Myometrial cell (primary cell): ENCODE data around the gene MAGEL2. TPM values are rescaled to one million over a fixed set of nuclear protein-coding genes. Genes with fewer than 3 reads are reported as not detected.

Source experiments
- total RNA-seq: library from RNA; depleted of rRNA; stranded (reverse); fragments of >200 nt; gene quantifications from 2 replicates; pipeline ENCODE4 v1.2.3, GENCODE V29; 2015

The MAGEL2 gene
- not detected in 2 replicates for total RNA-seq

GRCh38 chr15:23647421-23648370 lies at the start of gene MAGEL2:
Gene MAGEL2 (minus strand): TSS chr15:23647867. CDS start chr15:23647742, 125 bp downstream.

GRCh38 chr15:23687143-23687470 lies 39.4 kb upstream of the MAGEL2 start, which contains the start of gene NDN:
Gene NDN (minus strand): TSS chr15:23687305. CDS start chr15:23687217, 88 bp downstream.

Other genes with a start within 250 kb of the MAGEL2 start
- gene GOLGA6L2, start 200.6 kb downstream of the MAGEL2 start, total RNA-seq, result not detected in 2 replicates
- not detected in 2 replicates for gene MKRN3, start 82.2 kb downstream of the MAGEL2 start, total RNA-seq
- 26.2 and 34.0 TPM in 2 replicates for gene NDN, start 39.4 kb upstream of the MAGEL2 start, total RNA-seq